ENCODE results near the gene RAB12. TPM values are rescaled to one million over a fixed set of nuclear protein-coding genes. Genes with fewer than 3 reads are reported as not detected.
"Not testable (repeated sequence)": the region's sequence is repeated elsewhere in the genome, so short reads cannot be mapped to it uniquely, and the experiment has no call there.

Gene RAB12
- total RNA-seq, 1 donor: 64.8 TPM

GRCh38 chr18:8619835-8620577 lies 10.8 kb downstream of the RAB12 start:
- no peak for TF ChIP-seq CTCF (IDR thresholded peaks at IDR 0.05; ENCODE audit: insufficient read depth, low read depth, low read length)
- no peak for DNase-seq (ENCODE audit: low read depth)
- no peak overlapping the region for H3K4me3 ChIP-seq (ENCODE audit: low read depth, low read length)

DNA sequence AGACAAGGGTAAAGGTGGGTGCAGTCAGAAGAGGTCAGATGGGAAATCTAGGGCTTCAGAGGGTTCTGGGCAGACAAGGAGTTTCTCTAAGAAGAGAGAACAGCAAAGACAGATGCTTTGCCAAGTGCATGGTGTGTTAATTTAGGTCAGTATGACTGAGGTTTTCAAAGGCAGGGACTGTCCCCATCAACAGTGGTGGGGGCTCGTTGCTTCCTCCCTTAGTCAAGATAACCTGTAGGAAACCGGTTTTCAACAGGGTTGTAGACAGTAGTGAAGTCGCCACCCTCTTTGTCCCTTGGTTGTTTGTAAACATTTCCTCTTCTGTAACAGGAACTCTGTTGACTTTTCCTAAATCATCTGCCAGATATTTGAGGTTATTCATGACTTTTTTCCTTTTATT lies 11.6 kb downstream of the RAB12 start:
- H3K4me3 ChIP-seq (ENCODE audit: low read depth, low read length): no peak overlapping the region
- TF ChIP-seq CTCF (IDR thresholded peaks at IDR 0.05; ENCODE audit: insufficient read depth, low read depth, low read length): no peak
- no peak for DNase-seq (ENCODE audit: low read depth)

- H3K4me3 ChIP-seq (ENCODE audit: low read depth, low read length); DNase-seq (ENCODE audit: low read depth): not testable (repeated sequence)
Observed at GRCh38 chr18:8622625-8623024, 13.4 kb downstream of the RAB12 start.

DNA sequence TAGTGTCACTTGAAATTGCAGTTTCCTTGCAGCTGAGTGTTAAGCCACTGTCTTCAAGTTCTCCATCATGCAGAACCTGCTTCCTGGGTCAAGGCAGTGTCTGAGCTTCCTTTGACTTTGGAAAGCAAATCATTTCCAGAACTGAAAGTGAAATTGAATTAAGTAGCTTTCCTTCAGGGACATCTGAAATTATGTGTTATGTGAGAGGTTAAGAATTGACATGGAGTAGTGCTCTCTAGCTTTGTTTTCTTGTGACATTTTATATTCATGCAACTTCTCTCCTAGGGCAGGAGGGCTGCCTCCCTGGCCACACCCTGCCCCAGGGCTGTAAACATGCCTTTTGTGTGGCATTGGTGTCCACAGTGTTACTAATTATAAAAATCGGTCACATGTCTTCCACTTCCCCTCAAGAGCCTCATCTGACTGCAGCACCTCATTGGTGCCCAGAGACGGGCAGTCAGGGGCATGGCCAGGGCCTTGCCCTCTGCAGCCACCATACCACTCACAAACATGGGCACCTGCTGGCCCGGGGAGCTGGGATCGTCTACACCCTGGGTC lies 14.4 kb downstream of the RAB12 start:
- H3K4me3 ChIP-seq (ENCODE audit: low read depth, low read length): peak overlapping the region; percentile 10
- no peak for TF ChIP-seq CTCF (IDR thresholded peaks at IDR 0.05; ENCODE audit: insufficient read depth, low read depth, low read length)
- peak; percentile 48 for DNase-seq (ENCODE audit: low read depth)

- TF ChIP-seq CTCF (IDR thresholded peaks at IDR 0.05; ENCODE audit: insufficient read depth, low read depth, low read length): no peak
- H3K4me3 ChIP-seq (ENCODE audit: low read depth, low read length): no peak overlapping the region
- no peak for DNase-seq (ENCODE audit: low read depth)
Observed at GRCh38 chr18:8625461-8626092, 16.3 kb downstream of the RAB12 start.

DNA sequence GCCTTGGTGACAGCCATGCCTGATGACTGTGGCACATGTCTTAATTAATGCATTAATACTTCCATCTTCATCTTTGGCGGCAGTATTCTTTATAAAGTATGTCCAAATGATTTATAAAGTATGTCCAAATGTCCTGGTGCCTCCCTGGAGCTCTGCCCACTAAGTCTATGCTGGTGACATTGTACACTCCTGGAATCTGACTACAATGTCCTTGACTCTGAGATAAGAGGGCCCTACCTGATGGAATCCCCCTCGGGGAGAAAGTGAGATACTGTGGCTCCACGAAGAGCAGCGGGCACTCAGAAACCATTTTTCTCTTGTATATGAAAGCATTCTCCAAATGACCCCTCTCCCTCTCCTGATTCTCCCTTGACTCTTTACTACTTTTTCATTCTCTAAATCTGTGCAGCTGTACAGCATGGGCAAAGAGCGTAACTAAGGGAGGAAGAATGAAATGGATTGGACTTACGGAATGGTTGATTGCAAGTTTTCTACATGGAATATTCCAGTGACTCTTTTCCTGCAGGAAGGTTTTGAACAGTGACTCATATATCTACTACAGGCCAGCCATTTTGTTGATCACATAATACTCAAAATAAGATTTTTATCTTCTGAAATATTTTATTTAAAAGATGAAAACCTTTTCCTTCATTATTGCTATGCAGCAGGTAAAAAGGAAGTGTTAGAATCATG lies 17.3 kb downstream of the RAB12 start:
- no peak overlapping the region for H3K4me3 ChIP-seq (ENCODE audit: low read depth, low read length)
- DNase-seq (ENCODE audit: low read depth): no peak

More for the DNA sequence above, 17.3 kb downstream of the RAB12 start:
- TF ChIP-seq CTCF (IDR thresholded peaks at IDR 0.05; ENCODE audit: insufficient read depth, low read depth, low read length): no peak

All from fibroblast of villous mesenchyme (primary cell).